Bronchial epithelial cell (primary cell): ENCODE measurements around the gene PLCG2. TPM values are rescaled to one million over a fixed set of nuclear protein-coding genes. Genes with fewer than 3 reads are reported as not detected.
A peak's percentile ranks its signal among the peaks of the same experiment; 100 is the strongest.
"Not testable (repeated sequence)": the region's sequence is repeated elsewhere in the genome, so short reads cannot be mapped to it uniquely, and the experiment has no call there.

Experiments used
- DNase-seq: peaks from one replicate; pipeline ENCODE4 v3.0.0-alpha.2; 2010; ENCODE audit warnings: low read depth
- FAIRE-seq: peaks from 2 replicates; lab custom pipeline; 2011; peaks lifted over from hg19 to GRCh38; lab: Jason Lieb, UNC
- H3K27me3 ChIP-seq: 2 replicates; pipeline ENCODE4 v1.5.1; 2011; ENCODE audit warnings: low read length; ENCODE audit not compliant: control insufficient read depth, insufficient read depth
- H3K36me3 ChIP-seq: 2 replicates; pipeline ENCODE4 v1.5.1; 2011; ENCODE audit warnings: low read length; ENCODE audit not compliant: control insufficient read depth, insufficient read depth
- H3K4me3 ChIP-seq: 2 replicates; pipeline ENCODE4 v1.5.1; 2011; ENCODE audit warnings: mild to moderate bottlenecking, low read depth, low read length, control low read depth
- total RNA-seq: library from RNA; depleted of rRNA; stranded (reverse); fragments of >200 nt; gene quantifications from 2 replicates; pipeline ENCODE4 v1.2.1, GENCODE V29; 2014
- TF ChIP-seq, protein P1 (sequence below): IDR thresholded peaks from 2 replicates; pipeline ENCODE4 v1.5.1; 2011; ENCODE audit warnings: mild to moderate bottlenecking, moderate library complexity, low read length, control low read depth, inconsistent platforms; ENCODE audit not compliant: insufficient read depth, severe bottlenecking

PLCG2 gene
- total RNA-seq, 1 donor from 2014 or later, result 1.8 TPM

DNA sequence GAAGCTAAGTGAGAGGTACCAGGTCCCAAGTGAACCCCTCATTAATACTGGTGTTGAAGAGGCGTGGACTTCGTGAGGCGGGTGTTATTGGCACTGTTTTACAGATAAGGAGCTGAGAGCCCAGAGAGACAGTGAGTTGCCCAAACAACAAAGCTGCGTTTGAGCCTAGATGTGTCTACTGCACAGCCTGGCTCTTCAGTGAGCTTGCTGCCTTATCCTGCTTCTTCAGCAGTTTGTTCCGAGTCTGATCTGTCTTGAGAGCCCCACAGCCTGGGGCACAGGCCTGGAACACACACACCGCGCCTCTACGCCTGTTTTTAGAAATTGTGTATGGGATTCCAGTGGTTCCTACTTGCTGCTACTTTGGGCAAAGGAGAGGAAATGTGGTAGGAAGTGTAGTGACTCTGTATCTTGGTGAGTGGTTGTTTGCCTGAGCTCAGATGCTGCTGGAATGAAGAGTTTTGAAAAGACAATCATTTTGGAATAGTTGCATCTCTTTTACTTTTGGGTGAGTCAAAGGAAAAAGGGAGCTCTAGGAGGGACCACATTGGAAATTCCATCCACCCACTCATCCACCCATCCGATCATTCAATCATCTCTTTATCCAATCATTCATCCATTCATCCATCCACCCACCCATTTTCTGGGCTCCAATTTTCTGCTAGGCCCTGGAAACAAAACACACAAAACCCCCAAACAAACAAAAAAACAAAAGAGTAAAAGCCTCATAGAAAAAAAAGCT lies 22.3 kb upstream of the PLCG2 start:
- no peak overlapping the region for H3K4me3 ChIP-seq
- no peaks in the 10 kb centered on the region for H3K27me3 ChIP-seq
- TF ChIP-seq, protein P1, sequence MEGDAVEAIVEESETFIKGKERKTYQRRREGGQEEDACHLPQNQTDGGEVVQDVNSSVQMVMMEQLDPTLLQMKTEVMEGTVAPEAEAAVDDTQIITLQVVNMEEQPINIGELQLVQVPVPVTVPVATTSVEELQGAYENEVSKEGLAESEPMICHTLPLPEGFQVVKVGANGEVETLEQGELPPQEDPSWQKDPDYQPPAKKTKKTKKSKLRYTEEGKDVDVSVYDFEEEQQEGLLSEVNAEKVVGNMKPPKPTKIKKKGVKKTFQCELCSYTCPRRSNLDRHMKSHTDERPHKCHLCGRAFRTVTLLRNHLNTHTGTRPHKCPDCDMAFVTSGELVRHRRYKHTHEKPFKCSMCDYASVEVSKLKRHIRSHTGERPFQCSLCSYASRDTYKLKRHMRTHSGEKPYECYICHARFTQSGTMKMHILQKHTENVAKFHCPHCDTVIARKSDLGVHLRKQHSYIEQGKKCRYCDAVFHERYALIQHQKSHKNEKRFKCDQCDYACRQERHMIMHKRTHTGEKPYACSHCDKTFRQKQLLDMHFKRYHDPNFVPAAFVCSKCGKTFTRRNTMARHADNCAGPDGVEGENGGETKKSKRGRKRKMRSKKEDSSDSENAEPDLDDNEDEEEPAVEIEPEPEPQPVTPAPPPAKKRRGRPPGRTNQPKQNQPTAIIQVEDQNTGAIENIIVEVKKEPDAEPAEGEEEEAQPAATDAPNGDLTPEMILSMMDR, result no peak
- no peak for DNase-seq
- FAIRE-seq, result no peak
- H3K36me3 ChIP-seq, result no peaks in the 10 kb centered on the region

DNA sequence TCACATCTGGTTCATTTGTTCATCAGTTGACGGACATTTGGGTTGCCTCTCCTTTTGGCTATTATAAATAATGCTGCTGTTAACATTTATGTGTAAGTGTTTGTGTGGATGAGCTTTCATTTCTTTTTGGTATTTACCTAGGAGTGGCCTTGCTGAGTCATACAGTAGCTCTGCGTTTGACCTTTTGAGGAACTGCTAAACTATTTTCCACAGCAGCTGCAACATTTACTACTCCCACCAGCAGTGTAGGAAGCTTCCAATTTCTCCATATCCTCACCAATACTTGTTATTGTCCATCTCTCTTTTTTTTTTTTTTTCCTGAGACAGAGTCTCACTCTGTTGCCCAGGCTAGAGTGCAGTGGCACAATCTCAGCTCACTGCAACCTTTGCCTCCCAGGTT lies 20.7 kb upstream of the PLCG2 start:
- peak; percentile 76 for DNase-seq
- Histone ChIP-seq H3K36me3 (no peaks in the 10 kb centered on the region), H3K27me3 (no peaks in the 10 kb centered on the region), H3K4me3 (no peak overlapping the region)
- no peak for FAIRE-seq
- TF ChIP-seq, protein P1, result no peak

DNA sequence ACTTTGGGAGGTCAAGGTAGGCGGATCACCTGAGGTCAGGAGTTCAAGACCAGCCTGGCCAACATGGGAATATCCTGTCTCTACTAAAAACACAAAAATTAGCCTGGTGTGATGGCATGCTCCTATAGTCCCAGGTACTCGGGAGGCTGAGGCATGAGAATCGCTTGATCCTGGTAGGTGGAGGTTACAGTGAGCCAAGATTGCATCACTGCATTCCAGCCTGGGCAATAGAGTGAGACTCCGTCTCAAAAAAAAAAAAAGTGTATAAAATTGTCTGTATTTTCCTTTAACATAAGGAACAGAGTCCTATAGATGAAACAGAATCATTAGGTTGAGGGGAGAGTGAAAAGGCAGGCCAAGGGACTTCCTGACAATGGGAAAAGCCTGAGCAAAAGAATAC lies 16.8 kb upstream of the PLCG2 start:
- H3K4me3 ChIP-seq, H3K27me3 ChIP-seq, FAIRE-seq, H3K36me3 ChIP-seq, DNase-seq: not testable (repeated sequence)

DNA sequence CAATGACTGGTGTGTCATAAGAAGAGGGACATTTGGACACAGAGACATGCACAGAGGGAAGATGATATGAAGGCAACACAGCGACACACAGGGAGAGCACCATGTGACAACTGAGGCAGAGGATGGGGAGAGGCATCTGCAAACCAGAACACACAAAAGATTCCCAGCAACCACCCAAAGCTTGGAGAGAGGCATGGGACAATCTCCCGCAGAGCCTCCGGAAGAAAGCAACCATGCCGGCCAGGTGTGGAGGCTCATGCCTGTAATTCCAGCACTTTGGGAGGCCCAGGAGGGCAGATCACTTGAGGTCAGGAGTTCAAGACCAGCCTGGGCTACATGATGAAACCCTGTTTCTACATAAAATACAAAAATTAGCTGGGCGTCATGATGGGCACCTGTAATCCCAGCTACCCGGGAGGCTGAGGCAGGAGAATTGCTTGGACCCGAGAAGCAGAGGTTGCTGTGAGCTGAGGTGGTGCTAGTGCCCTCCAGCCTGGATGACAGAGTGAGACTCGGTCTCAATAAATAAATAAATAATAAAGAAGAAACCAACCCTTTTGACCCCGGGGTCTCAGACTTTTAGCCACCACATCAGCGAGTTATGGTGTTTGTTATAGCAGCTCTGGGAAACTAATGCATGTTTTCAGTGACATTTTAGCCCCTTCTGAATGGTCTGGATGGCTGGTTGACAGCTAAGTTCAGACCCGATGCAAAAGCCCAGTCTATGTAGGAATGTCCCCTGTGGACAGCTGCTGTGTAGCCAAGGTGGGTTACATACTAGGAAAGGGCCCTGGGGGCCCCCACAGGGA lies 13.8 kb upstream of the PLCG2 start:
- TF ChIP-seq, protein P1, result no peak
- no peak for DNase-seq
- H3K4me3 ChIP-seq, result no peak overlapping the region
- FAIRE-seq, result no peak
- H3K27me3 ChIP-seq, result peaks cover 2% of the 10 kb centered on the region
- no peaks in the 10 kb centered on the region for H3K36me3 ChIP-seq

DNA sequence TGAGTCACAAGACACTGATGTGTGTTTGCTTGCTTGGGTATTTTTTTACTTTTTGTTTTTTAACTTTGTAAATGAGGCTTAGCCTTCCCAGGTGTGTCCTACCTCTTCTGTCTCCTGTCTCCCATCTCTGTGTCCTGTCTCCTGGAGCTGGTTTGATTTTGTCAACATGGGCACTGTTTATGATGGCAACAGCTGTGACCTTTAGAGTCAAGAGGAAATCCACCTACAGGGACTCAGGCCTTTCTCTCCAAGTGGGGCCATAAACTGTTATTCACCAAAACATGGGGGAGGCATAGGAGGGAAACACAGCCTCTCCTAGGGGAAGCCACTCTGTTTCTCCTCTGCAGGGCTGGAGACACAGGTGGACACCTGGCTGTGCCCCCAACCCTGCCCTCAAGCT lies 13.1 kb upstream of the PLCG2 start:
- Histone ChIP-seq H3K4me3 (no peak overlapping the region), H3K36me3 (no peaks in the 10 kb centered on the region), H3K27me3 (peaks cover 2% of the 10 kb centered on the region)
- no peak for DNase-seq
- TF ChIP-seq, protein P1, result no peak
- FAIRE-seq, result no peak

DNA sequence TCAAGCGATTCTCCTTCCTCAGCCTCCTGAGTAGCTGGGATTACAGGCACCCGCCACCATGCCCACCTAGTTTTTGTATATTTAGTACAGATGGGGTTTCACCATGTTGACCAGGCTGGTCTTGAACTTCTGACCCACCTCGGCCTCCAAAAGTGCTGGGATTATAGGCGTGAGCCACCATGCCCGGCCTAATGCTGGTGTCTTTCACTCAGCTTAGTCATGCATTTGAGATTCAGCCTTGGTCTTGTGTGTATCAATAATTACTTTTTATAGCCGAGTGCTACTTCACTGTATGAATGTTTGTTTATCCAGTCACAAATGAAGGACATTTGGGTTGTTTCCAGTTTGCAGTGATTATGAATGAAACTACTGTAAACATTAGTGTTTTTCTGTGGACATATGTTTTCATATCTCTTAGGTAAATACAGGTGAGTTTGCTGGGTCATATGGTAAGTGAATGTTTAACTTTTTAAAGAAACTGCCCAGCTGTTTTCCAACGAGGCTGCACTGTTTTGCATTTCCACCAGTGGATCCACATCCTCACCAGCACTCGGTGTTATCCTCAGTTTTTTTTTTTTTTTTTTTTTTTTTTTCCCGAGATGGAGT lies 11.0 kb upstream of the PLCG2 start:
- TF ChIP-seq, protein P1, result no peak
- FAIRE-seq (no peak), DNase-seq (peak; percentile 8)
- Histone ChIP-seq H3K36me3 (no peaks in the 10 kb centered on the region), H3K27me3 (peaks cover 2% of the 10 kb centered on the region), H3K4me3 (no peak overlapping the region)
